ENCODE data around the gene TMEM132D. TPM values are rescaled to one million over a fixed set of nuclear protein-coding genes. Genes with fewer than 3 reads are reported as not detected.

The TMEM132D gene
- total RNA-seq, 1 donor from 2014 or later = not detected

GRCh38 chr12:129083121-129083840, 820.5 kb downstream of the TMEM132D start:
- TF ChIP-seq CTCF (IDR thresholded peaks at IDR 0.05; ENCODE audit: insufficient read depth, low read depth, low read length) (no peak), EZH2 (IDR thresholded peaks at IDR 0.05; ENCODE audit: insufficient read depth, low read length) (no peak)
- no peak for DNase-seq (ENCODE audit: low read depth)
- no peak overlapping the region for H3K27ac Mint-ChIP-seq (ENCODE audit: unreplicated experiment)
- H3K36me3 Mint-ChIP-seq (ENCODE audit: low read depth, unreplicated experiment) = no peaks in the 10 kb centered on the region
- Histone ChIP-seq H3K4me2 (ENCODE audit: low read length) (no peak overlapping the region), H3K27me3 (ENCODE audit: insufficient read depth, low read length) (no peaks in the 10 kb centered on the region), H3K4me1 (ENCODE audit: insufficient read depth, low read length) (no peaks in the 10 kb centered on the region), H4K20me1 (ENCODE audit: insufficient read depth, low read length) (no peaks in the 10 kb centered on the region), H3K36me3 (ENCODE audit: insufficient read depth, low read length) (no peaks in the 10 kb centered on the region), H3K4me3 (ENCODE audit: insufficient read depth, low read depth, low read length) (no peak overlapping the region), H3K9me3 (ENCODE audit: insufficient read depth, low read depth, low read length) (no peaks in the 10 kb centered on the region), H3K79me2 (ENCODE audit: insufficient read depth, low read length) (no peaks in the 10 kb centered on the region), H3K9ac (ENCODE audit: low read length) (no peak overlapping the region), H3K27ac (ENCODE audit: low read depth, low read length) (no peak overlapping the region), H2AFZ (ENCODE audit: low read depth, low read length) (no peak overlapping the region)
- no peak for FAIRE-seq
- no peak overlapping the region for H3K4me3 Mint-ChIP-seq (ENCODE audit: unreplicated experiment)
- H3K9me3 Mint-ChIP-seq (ENCODE audit: unreplicated experiment) = peaks cover 16% of the 10 kb centered on the region
- no peaks in the 10 kb centered on the region for H3K4me1 Mint-ChIP-seq (ENCODE audit: low read depth, unreplicated experiment)
- no peaks in the 10 kb centered on the region for H3K27me3 Mint-ChIP-seq (ENCODE audit: low read depth, unreplicated experiment)

- H2AFZ ChIP-seq (ENCODE audit: low read depth, low read length) = no peak overlapping the region
- H3K4me1 Mint-ChIP-seq (ENCODE audit: low read depth, unreplicated experiment) = no peaks in the 10 kb centered on the region
- TF ChIP-seq CTCF (IDR thresholded peaks at IDR 0.05; ENCODE audit: insufficient read depth, low read depth, low read length) = no peak
- no peak for TF ChIP-seq EZH2 (IDR thresholded peaks at IDR 0.05; ENCODE audit: insufficient read depth, low read length)
- no peak overlapping the region for H3K27ac Mint-ChIP-seq (ENCODE audit: unreplicated experiment)
- no peak overlapping the region for H3K27ac ChIP-seq (ENCODE audit: low read depth, low read length)
- H3K9me3 Mint-ChIP-seq (ENCODE audit: unreplicated experiment) = peaks cover 16% of the 10 kb centered on the region
- H3K4me3 Mint-ChIP-seq (ENCODE audit: unreplicated experiment) = no peak overlapping the region
- H3K4me1 ChIP-seq (ENCODE audit: insufficient read depth, low read length) = no peaks in the 10 kb centered on the region
- H3K27me3 Mint-ChIP-seq (ENCODE audit: low read depth, unreplicated experiment) = no peaks in the 10 kb centered on the region
- H3K4me3 ChIP-seq (ENCODE audit: insufficient read depth, low read depth, low read length) = no peak overlapping the region
- H3K4me2 ChIP-seq (ENCODE audit: low read length) = no peak overlapping the region
- no peak overlapping the region for H3K9ac ChIP-seq (ENCODE audit: low read length)
- no peaks in the 10 kb centered on the region for H3K36me3 Mint-ChIP-seq (ENCODE audit: low read depth, unreplicated experiment)
- H3K9me3 ChIP-seq (ENCODE audit: insufficient read depth, low read depth, low read length) = no peaks in the 10 kb centered on the region
- no peaks in the 10 kb centered on the region for H3K36me3 ChIP-seq (ENCODE audit: insufficient read depth, low read length)
- FAIRE-seq = no peak
- no peaks in the 10 kb centered on the region for H3K27me3 ChIP-seq (ENCODE audit: insufficient read depth, low read length)
- no peaks in the 10 kb centered on the region for H4K20me1 ChIP-seq (ENCODE audit: insufficient read depth, low read length)
- DNase-seq (ENCODE audit: low read depth) = no peak
- no peaks in the 10 kb centered on the region for H3K79me2 ChIP-seq (ENCODE audit: insufficient read depth, low read length)
Observed at GRCh38 chr12:129082441-129082840, 821.4 kb downstream of the TMEM132D start.

DNA sequence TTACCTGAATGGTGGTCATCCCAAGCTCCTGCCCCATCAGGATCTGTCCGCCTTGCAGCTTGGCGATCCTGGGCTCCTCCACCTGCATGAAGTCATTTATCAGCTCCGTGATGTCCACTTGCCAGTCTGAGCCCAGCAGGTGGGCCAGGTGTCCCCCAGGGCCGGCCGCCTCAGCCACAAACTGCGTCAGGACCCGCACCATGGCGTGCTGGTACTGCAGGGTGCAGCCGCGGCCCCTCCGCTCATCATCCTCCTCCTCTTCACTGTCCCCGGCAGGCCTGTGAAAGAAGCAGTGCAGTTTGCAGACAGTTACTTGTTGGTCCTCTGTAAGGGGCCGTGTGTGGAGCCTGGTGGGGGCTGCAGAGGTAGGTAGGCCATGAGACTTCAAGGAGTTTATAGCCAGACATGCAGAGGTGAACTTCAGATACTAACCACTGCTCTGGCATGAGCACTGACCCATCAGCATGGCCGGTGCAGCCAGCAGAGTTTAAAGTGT, 822.0 kb downstream of the TMEM132D start:
- H3K27me3 ChIP-seq (ENCODE audit: insufficient read depth, low read length) = no peaks in the 10 kb centered on the region
- Mint-ChIP-seq H3K9me3 (ENCODE audit: unreplicated experiment) (peaks cover 16% of the 10 kb centered on the region), H3K27ac (ENCODE audit: unreplicated experiment) (no peak overlapping the region)

More for the DNA sequence above, 822.0 kb downstream of the TMEM132D start:
- Histone ChIP-seq H2AFZ (ENCODE audit: low read depth, low read length) (no peak overlapping the region), H3K36me3 (ENCODE audit: insufficient read depth, low read length) (no peaks in the 10 kb centered on the region), H3K9ac (ENCODE audit: low read length) (no peak overlapping the region), H3K79me2 (ENCODE audit: insufficient read depth, low read length) (no peaks in the 10 kb centered on the region), H4K20me1 (ENCODE audit: insufficient read depth, low read length) (no peaks in the 10 kb centered on the region), H3K4me3 (ENCODE audit: insufficient read depth, low read depth, low read length) (no peak overlapping the region), H3K4me2 (ENCODE audit: low read length) (no peak overlapping the region), H3K9me3 (ENCODE audit: insufficient read depth, low read depth, low read length) (no peaks in the 10 kb centered on the region), H3K4me1 (ENCODE audit: insufficient read depth, low read length) (no peaks in the 10 kb centered on the region), H3K27ac (ENCODE audit: low read depth, low read length) (no peak overlapping the region)
- H3K27me3 Mint-ChIP-seq (ENCODE audit: low read depth, unreplicated experiment) = no peaks in the 10 kb centered on the region
- no peak overlapping the region for H3K4me3 Mint-ChIP-seq (ENCODE audit: unreplicated experiment)
- no peak for TF ChIP-seq EZH2 (IDR thresholded peaks at IDR 0.05; ENCODE audit: insufficient read depth, low read length)
- TF ChIP-seq CTCF (IDR thresholded peaks at IDR 0.05; ENCODE audit: insufficient read depth, low read depth, low read length) = no peak
- no peaks in the 10 kb centered on the region for H3K36me3 Mint-ChIP-seq (ENCODE audit: low read depth, unreplicated experiment)
- FAIRE-seq = no peak
- no peak for DNase-seq (ENCODE audit: low read depth)
- no peaks in the 10 kb centered on the region for H3K4me1 Mint-ChIP-seq (ENCODE audit: low read depth, unreplicated experiment)

All from astrocyte (in vitro differentiated cells and primary cell).